Measurements from ENCODE around the gene KLHL8.
A peak's percentile ranks its signal among the peaks of the same experiment; 100 is the strongest.

Gene KLHL8

DNA sequence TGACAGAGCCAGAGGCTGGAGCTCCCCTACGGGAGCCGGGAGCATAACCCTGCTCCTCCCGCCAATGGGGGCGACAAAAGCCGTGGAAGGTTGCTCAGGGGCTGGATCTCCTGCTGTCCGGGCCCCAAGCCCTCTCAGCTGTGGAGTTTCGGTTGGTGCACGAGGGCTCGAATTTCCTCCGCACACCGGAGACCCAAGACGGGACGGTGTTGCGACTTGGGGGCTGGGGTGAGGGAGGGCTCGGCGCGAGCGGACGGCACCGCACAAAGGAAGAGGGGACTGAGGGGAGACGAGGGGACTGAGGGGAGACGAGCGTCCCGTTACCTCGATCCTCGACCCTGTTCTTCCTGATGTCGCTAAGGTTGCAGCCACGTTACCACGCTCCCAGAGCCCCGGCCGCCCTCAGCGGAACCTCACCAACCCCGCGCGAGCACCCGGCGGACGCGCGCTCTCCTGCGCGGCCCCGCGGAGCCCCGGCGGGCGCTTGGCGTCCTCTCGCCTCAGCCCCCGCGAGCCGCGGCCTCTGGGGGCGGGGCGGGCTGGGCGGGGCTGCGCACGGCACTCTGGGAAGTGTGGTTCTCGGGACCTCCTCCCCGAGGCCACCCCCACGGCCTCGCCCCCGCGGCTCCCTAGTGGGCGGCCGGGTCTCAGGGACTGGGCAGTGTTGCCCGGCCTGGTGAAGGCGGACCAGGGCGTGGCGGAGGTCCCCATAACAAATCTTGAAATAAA lies at the start of gene KLHL8:
Gene KLHL8 (minus strand): TSS at position 525 of the 729 bp plus-strand sequence. CDS start 25,079 bp downstream, outside the sequence.
- DNase-seq, result peak; percentile 86

GRCh38 chr4:87270144-87270543 lies 49.7 kb upstream of the KLHL8 start:
- peak; percentile 55 for DNase-seq

DNA sequence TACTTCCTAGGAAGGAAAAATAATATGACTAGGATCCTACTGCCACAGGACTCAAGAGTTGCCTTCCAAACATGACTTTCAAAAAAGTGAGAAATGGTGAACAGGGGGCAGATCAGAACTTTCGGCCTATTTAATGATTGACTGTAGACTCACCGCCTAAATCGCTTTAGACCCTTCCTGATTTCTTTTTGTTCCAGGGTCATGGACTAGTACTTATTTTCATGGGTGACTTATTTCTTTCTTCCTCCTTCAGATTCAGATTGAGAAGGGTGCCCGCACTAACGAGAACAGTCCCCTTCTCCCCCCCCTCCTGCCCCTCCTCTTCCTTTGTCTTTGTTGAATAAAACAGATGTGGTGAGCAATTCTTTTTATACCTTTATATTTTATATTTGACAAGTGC lies 48.0 kb upstream of the KLHL8 start:
- no peak for DNase-seq

DNA sequence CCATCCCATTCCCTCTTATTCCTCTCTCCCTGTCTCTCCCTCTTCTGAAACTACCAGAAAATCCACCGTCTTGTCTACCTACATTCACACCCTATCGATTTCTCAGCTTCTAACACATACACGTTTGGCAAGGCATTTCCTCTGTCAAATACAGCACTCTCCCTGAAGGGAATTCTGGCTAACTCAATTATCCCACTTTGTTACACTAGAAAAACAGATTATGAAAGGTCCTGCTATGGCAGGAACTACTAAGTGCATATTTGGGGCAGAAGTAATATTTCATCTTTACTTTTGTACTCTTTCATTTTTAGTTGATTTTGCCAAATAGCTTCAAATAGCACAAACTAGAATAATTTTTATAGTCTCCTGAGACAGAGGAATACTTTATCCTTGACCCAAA lies 46.6 kb upstream of the KLHL8 start:
- DNase-seq, result no peak

DNA sequence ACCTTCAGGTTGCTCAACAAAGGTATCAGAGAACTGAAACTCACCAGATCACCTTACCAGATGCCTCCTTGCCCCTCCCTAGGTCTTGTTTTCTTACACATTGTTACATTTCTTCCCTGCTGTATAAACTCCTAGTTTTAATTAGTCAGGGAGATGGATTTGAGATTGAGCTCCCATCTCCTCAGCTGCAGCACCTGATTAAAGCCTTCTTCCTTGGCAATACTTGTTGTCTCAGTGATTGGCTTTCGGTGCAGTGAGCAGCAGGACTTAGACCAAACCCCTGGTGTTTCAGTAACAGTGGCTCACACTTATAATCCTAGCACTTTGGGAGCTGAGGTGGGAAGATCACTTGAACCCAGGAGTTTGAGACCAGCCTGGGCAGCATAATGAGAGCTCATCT lies 42.5 kb upstream of the KLHL8 start:
- no peak for DNase-seq

DNA sequence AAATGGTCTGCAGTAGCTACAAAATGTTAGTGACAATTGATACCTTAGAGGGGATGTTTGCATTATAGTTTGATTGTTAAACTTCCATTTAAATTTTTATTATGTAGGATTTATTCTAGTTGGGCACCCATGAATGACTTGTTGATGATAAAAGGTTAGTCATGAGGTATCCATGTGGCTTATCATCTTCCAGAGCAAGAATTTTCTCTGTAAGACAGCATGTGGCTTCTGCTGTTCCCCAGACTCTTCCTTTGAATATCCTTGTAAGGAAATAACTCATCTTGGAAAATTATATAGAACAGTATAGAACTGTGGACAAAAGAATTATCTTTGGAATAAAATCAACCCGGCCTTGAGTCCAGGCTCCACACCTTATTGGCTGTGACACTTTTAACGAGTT lies 40.1 kb upstream of the KLHL8 start:
- DNase-seq, result no peak

DNA sequence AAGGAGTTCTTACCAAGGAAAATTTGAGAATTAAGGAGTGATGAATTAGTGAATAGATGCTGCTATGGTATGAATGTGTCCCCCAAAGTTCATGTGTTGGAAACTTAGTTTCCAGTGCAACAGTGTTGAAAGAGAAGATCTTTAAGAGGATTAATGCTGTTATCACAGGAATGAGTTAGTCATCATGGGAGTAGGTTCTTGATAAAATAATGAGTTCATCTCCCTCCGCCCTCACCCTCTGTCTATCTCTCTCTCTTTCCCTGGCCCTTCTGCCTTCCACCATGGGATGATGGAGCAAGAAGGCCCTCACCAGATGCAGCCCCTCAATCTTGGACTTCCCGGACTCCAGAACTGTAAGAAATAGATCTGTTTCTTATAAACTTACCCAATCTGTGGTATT lies 38.3 kb upstream of the KLHL8 start:
- no peak for DNase-seq

GRCh38 chr4:87257523-87257922 lies 37.1 kb upstream of the KLHL8 start:
- DNase-seq, result no peak

GRCh38 chr4:87255755-87256154 lies 35.3 kb upstream of the KLHL8 start:
- DNase-seq, result no peak

DNA sequence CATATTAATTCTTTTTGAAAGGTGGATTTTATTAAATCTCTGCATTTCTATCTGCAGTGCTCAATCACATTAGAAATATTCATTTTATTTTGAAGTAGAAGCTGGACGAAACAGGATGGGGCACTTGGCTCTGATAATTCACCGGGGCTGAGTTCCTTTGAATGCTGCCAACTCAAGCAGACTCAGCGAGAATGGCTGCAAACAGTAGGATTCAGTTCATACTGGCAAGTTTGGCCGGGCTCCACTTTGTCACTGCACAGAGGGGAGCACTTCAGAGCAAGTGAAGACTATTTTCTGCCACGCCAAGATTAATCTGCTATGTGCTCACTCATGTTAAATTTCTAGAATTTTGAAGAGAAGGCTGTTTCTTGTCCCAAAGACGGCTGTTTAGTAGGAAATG lies 30.7 kb upstream of the KLHL8 start:
- DNase-seq, result no peak

DNA sequence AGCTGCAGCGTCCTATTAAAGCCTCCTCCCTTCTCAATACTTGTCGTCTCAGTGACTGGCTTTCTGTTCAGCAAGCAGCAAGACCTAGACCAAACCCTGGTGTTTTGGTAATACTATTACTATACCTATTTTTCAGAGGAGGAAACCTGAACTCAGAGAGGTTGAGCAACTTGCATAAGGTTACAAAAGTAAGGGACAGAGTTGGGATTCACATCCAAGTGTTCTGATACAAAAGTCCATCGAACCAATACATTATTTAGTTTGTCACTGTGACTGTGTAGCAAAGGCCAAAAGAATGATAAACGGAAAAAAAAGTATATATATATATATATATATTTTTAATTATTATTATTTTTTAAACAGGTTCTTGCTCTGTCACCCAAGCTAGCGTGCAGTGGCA lies 29.9 kb upstream of the KLHL8 start:
- peak; percentile 7 for DNase-seq

- DNase-seq, result no peak
Measured at GRCh38 chr4:87249332-87250019, 29.1 kb upstream of the KLHL8 start.

DNA sequence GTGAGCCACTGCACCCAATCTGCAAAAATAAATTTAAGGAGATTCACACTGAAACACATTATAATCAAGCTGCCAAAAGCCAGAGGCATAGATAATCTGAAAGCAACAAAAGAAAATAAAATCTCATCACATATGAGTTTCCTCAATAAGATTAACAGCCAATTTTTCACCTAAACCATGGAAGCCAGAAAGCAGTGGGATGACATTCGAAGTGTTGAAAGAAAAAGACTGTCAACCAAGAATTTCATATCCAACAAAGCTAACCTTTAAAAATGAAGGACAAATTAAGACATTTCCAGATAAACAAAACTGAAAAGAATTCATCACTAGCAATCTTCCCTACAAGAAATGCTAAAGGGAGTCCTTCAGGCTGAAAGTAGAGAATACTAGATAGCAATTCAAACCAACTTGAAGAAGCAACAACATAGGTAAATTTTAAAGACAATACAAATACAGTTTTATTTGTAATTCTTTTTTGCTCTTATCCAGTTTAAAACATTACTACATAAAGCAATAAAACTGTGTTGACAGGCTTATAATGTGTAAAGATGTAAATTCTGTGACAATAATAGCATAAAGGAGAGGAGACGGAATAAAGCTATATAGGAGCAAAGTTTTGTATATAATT lies 23.1 kb upstream of the KLHL8 start:
- no peak for DNase-seq

DNA sequence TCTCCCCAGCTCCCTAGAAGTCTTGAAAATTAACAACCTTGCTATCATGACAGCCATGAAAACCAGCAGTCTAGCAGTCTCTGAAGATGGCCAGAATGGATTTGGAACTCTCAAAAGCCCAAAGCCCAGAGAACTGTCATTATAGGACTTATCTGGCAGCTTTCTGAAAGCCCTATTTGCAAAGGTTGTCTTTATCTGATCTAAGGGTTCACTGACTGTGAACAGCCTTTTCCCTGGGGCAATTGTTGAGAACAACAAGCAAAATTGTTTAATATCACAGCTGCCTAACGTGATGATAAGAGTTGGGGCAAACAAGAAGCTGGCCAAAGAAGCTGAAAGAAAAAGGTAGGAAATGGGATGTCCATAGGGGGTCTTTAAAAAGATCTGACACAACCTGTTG lies 20.9 kb upstream of the KLHL8 start:
- no peak for DNase-seq

DNA sequence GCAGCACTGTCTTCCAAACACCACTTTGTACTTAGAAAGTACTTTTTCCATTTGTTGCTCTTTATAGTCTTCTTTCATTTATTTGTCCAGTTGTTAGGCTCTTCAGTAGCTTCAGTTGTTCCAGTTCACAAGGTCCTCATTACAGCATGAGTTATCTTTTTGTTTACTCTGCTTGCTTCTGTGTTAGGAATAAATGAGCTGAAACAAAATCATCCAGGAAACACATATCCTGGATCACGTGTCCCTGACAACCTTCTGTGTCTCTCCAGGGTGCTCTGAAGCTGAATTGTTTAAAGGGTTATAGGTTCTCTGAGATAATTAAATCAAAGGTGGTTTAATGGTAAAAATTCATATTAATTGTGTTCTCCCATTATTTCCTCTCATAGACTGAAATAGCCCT lies 19.9 kb upstream of the KLHL8 start:
- no peak for DNase-seq

DNA sequence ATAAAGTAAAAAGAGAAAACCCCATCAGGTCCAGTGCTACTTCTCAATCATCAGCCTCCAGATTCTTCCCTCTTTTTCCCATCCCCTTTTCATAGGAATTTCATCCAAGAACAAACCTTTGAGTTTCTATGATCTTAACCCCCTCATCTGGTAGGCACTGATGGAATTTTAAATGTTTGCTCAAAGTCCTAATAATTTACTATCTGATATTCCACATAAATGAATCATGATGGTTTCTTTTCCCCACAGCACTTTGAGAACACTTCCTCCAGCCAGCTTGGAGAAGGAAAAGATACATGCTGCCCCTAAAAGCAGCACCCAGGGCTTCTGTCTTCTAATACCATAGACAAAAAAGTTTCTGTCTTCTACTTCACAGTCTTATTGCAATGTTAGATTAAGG lies 19.4 kb upstream of the KLHL8 start:
- DNase-seq, result no peak

GRCh38 chr4:87239194-87239593 lies 18.8 kb upstream of the KLHL8 start:
- no peak for DNase-seq

DNA sequence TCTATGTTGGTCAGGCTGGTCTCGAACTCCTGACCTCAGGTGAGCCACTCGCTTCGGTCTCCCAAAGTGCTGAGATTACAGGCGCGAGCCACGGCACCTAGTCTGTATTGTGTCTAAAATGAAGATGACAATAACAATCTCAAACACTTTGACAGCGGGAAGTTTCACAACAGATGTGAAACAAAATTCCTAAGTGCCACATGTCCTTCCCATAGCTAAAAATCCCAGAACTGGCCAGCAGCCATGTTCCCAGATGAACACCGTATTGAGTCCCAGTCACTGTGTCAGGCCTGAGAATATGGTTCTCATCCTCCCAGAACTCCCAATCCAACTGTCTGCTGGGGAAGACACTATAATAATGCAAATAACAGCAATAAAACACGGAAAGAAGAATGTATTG lies 16.4 kb upstream of the KLHL8 start:
- no peak for DNase-seq

GRCh38 chr4:87235020-87235671 lies 14.7 kb upstream of the KLHL8 start:
- no peak for DNase-seq

DNA sequence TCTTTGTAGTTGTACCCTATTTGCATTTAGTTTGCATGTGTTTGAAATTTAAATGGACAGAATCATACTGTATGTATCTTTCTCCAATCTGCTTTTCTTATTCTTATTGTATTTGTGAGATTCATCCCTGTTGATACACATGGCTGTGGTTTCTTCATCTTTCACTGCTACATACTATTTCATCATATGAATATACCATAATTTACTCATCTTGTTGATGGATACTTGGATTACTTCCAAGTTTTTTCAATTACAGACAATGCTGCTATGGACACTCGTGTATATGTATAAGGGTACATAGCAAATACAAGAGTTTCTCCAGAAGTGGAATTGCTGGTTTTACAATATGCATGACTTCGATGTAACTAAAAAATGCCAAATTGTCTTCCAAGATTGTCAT lies 11.8 kb upstream of the KLHL8 start:
- DNase-seq, result no peak

DNA sequence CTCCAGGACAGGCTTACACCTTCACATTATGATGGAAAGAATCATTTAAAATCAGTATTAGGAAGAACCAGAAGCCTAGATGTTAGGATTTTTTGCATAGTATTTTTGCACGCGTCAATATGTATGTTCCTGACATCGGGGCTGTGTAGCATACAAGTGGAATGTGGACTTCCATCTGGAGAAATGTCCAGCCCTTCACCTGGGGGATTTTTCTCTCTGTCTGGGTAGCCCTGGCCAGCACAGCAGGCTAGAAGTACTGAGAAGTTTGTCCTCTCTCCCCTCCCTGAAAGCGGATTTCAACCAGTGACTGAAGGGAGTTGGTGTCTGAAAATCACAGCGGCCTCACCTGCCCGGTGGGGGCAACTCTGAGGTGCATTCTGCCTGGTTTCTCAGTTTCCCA lies 10.4 kb upstream of the KLHL8 start:
- no peak for DNase-seq

- DNase-seq, result no peak
Measured at GRCh38 chr4:87229979-87230378, 9.6 kb upstream of the KLHL8 start.

GRCh38 chr4:87228262-87228860 lies 7.9 kb upstream of the KLHL8 start:
- DNase-seq, result no peak

Measured in NCI-H82 (cell line).